H1 (cell line): ENCODE measurements around the gene LRRC45. TPM values are rescaled to one million over a fixed set of nuclear protein-coding genes. Genes with fewer than 3 reads are reported as not detected.

ENCODE experiments used
- CTCF ChIA-PET: fragments of 300-600 bp; sonication (Branson Sonifier 250); formaldehyde crosslinking; loops from one replicate; lab custom pipeline; 2021; ENCODE audit not compliant: partially characterized antibody; lab: Charles Lee
- POLR2A ChIA-PET: fragments of 300-600 bp; sonication (Branson Sonifier 250); formaldehyde crosslinking; loops from one replicate; lab custom pipeline; 2021; ENCODE audit warnings: inconsistent platforms; ENCODE audit not compliant: partially characterized antibody; lab: Charles Lee
- DNase-seq, 2 experiments: peaks; one replicate each; pipeline versions ENCODE4 v3.0.0 to v3.0.0-alpha.2; 2010 to 2022; ENCODE audit warnings: low spot score in 2 of 2, low read depth in 1 of 2, mixed read lengths in 1 of 2
- FAIRE-seq: peaks from 2 replicates; lab custom pipeline; 2011; peaks lifted over from hg19 to GRCh38; lab: Jason Lieb, UNC
- H2AFZ ChIP-seq: 2 replicates; pipeline ENCODE4 v1.8.1; 2012; ENCODE audit warnings: low read length, inconsistent platforms
- H2AK5ac ChIP-seq: 2 replicates; pipeline ENCODE4 v1.6.1; 2013; ENCODE audit warnings: low read depth, low read length
- H2BK120ac ChIP-seq: replicated peaks from 2 replicates; pipeline ENCODE3; 2013; ENCODE audit warnings: low read depth, low read length, inconsistent platforms
- H2BK12ac ChIP-seq: 2 replicates; pipeline ENCODE4 v1.6.1; 2013; ENCODE audit warnings: low read depth, low read length
- H2BK15ac ChIP-seq: 2 replicates; pipeline ENCODE4 v1.6.1; 2013; ENCODE audit warnings: low read length
- H2BK20ac ChIP-seq: 2 replicates; pipeline ENCODE4 v1.6.1; 2013; ENCODE audit warnings: low read length
- H2BK5ac ChIP-seq: 2 replicates; pipeline ENCODE4 v1.6.1; 2013; ENCODE audit warnings: low read depth, low read length
- H3K14ac ChIP-seq: 2 replicates; pipeline ENCODE4 v1.6.1; 2013; ENCODE audit warnings: inconsistent platforms; ENCODE audit not compliant: insufficient read length
- H3K18ac ChIP-seq: 2 replicates; pipeline ENCODE4 v1.6.1; 2013; ENCODE audit warnings: low read length; ENCODE audit errors: extremely low read depth
- H3K23ac ChIP-seq: 2 replicates; pipeline ENCODE4 v1.6.1; 2013; ENCODE audit warnings: inconsistent platforms; ENCODE audit not compliant: insufficient read length
- H3K23me2 ChIP-seq: 2 replicates; pipeline ENCODE4 v1.6.1; 2013; ENCODE audit warnings: low read depth, low read length
- H3K27ac ChIP-seq: 2 replicates; pipeline ENCODE4 v1.6.1; 2011; ENCODE audit warnings: low read depth, low read length, inconsistent platforms
- H3K27me3 ChIP-seq, 4 experiments: replicated peaks in 1 of 4; 1 replicate in 1 of 4; 2 replicates in 3 of 4; pipeline versions ENCODE4 v1.6.1 to v1.8.1; 2011 to 2013; ENCODE audit warnings: low read length in 3 of 4, mild to moderate bottlenecking in 3 of 4, inconsistent platforms in 2 of 4, mixed read lengths in 2 of 4, moderate library complexity in 1 of 4; ENCODE audit not compliant: control insufficient read depth in 3 of 4, insufficient read depth in 3 of 4; ENCODE audit errors: extremely low read depth in 1 of 4
- H3K36me3 ChIP-seq, 4 experiments: 2 replicates each; pipeline versions ENCODE4 v1.6.1 to v1.8.1; 2011 to 2013; ENCODE audit warnings: mild to moderate bottlenecking in 4 of 4, low read length in 3 of 4, moderate library complexity in 2 of 4, control low read depth in 1 of 4, inconsistent platforms in 1 of 4; ENCODE audit not compliant: insufficient read depth in 4 of 4, control insufficient read depth in 2 of 4
- H3K4ac ChIP-seq: replicated peaks from 2 replicates; pipeline ENCODE3; 2013; ENCODE audit warnings: low read length, low read depth, mixed read lengths, inconsistent platforms; ENCODE audit not compliant: insufficient read length
- H3K4me1 ChIP-seq, 4 experiments: replicated peaks in 1 of 4; 1 replicate in 1 of 4; 2 replicates in 3 of 4; pipeline versions ENCODE4 v1.6.1 to v1.8.1; 2011 to 2013; ENCODE audit warnings: low read length in 3 of 4, inconsistent platforms in 2 of 4, mixed read lengths in 1 of 4; ENCODE audit not compliant: insufficient read depth in 4 of 4, control insufficient read depth in 3 of 4
- H3K4me2 ChIP-seq, 2 experiments: 2 replicates each; pipeline versions ENCODE4 v1.6.1 to v1.8.1; 2011 to 2013; ENCODE audit warnings: low read depth in 2 of 2, low read length in 2 of 2, control low read depth in 1 of 2, inconsistent platforms in 1 of 2, mild to moderate bottlenecking in 1 of 2; ENCODE audit not compliant: insufficient read depth in 1 of 2
- H3K4me3 ChIP-seq, 4 experiments: fragments of 200-600, 300-600 bp in 1 of 4; sonication (generic), shearing (Covaris generic), sonication (Bioruptor Twin) in 1 of 4; 2 replicates each; pipeline versions ENCODE4 v1.5.1 to v1.8.1; 2011 to 2016; ENCODE audit warnings: low read length in 4 of 4, low read depth in 3 of 4, control low read depth in 2 of 4, inconsistent platforms in 2 of 4, mild to moderate bottlenecking in 2 of 4, mixed read lengths in 1 of 4, moderate library complexity in 1 of 4; ENCODE audit not compliant: insufficient read depth in 2 of 4; ENCODE audit errors: extremely low read depth in 1 of 4
- H3K56ac ChIP-seq: replicated peaks from 2 replicates; pipeline ENCODE3; 2013; ENCODE audit warnings: low read depth, mild to moderate bottlenecking, mixed read lengths, low read length, inconsistent platforms; ENCODE audit not compliant: insufficient read length
- H3K79me1 ChIP-seq: 2 replicates; pipeline ENCODE4 v1.6.1; 2013; ENCODE audit warnings: low read depth, low read length, control low read depth
- H3K79me2 ChIP-seq, 2 experiments: 2 replicates each; pipeline versions ENCODE4 v1.6.1 to v1.8.1; 2012 to 2013; ENCODE audit warnings: low read length in 2 of 2, mild to moderate bottlenecking in 2 of 2, inconsistent platforms in 1 of 2; ENCODE audit not compliant: insufficient read depth in 2 of 2, control insufficient read depth in 1 of 2
- H3K9ac ChIP-seq, 4 experiments: replicated peaks in 1 of 4; 1 replicate in 1 of 4; 2 replicates in 3 of 4; pipeline versions ENCODE4 v1.6.1 to v1.8.1; 2011 to 2013; ENCODE audit warnings: low read depth in 3 of 4, low read length in 3 of 4, control low read depth in 2 of 4, mild to moderate bottlenecking in 2 of 4, moderate library complexity in 2 of 4, inconsistent platforms in 1 of 4; ENCODE audit errors: extremely low read depth in 1 of 4
- H3K9me3 ChIP-seq, 2 experiments: 2 replicates each; pipeline versions ENCODE4 v1.6.1 to v1.8.1; 2012 to 2013; ENCODE audit warnings: mild to moderate bottlenecking in 2 of 2, moderate library complexity in 2 of 2, control low read depth in 1 of 2, inconsistent platforms in 1 of 2, low read depth in 1 of 2, low read length in 1 of 2, mixed read lengths in 1 of 2; ENCODE audit not compliant: insufficient read depth in 2 of 2
- H4K20me1 ChIP-seq, 2 experiments: replicated peaks in 1 of 2; 2 replicates each; pipeline versions ENCODE3 to v1.8.1; 2011 to 2013; ENCODE audit warnings: inconsistent platforms in 2 of 2, low read length in 2 of 2, mild to moderate bottlenecking in 1 of 2; ENCODE audit not compliant: insufficient read depth in 2 of 2, control insufficient read depth in 1 of 2
- H4K5ac ChIP-seq: 2 replicates; pipeline ENCODE4 v1.6.1; 2013; ENCODE audit warnings: low read length, low read depth, mixed read lengths, inconsistent platforms; ENCODE audit not compliant: insufficient read length
- H4K8ac ChIP-seq: 2 replicates; pipeline ENCODE4 v1.8.0; 2013; ENCODE audit warnings: mild to moderate bottlenecking, moderate library complexity, low read length, inconsistent platforms; ENCODE audit not compliant: insufficient read depth; ENCODE audit errors: extremely low read depth
- H4K91ac ChIP-seq: replicated peaks from 2 replicates; pipeline ENCODE3; 2013; ENCODE audit warnings: low read length, mixed read lengths, inconsistent platforms; ENCODE audit not compliant: insufficient read length
- CHD1 ChIP-seq: IDR thresholded peaks from 2 replicates; pipeline ENCODE4 v1.6.1; 2012; ENCODE audit warnings: low read depth, low read length, improper control_type of control experiment
- CTBP2 ChIP-seq: IDR thresholded peaks from 2 replicates; pipeline ENCODE4 v1.7.0; 2011; ENCODE audit warnings: borderline replicate concordance, mild to moderate bottlenecking, moderate library complexity, mixed read lengths, low read length; ENCODE audit not compliant: insufficient read depth, insufficient read length
- KDM1A ChIP-seq: fragments of 200-600, 300-600 bp; sonication (generic); IDR thresholded peaks from 2 replicates; pipeline ENCODE4 v1.7.1; 2016; ENCODE audit warnings: mild to moderate bottlenecking, low read length, borderline replicate concordance
- KDM4A ChIP-seq: IDR thresholded peaks from one replicate; pipeline ENCODE4 v1.7.1; 2012; ENCODE audit warnings: low read depth, mild to moderate bottlenecking, moderate library complexity, low read length, inconsistent platforms; ENCODE audit not compliant: severe bottlenecking
- NANOG ChIP-seq: IDR thresholded peaks from 2 replicates; pipeline ENCODE4 v1.6.1; 2011; ENCODE audit warnings: low read length, low read depth, mild to moderate bottlenecking, inconsistent platforms; ENCODE audit not compliant: insufficient read depth, poor library complexity, severe bottlenecking
- POLR2AphosphoS5 ChIP-seq: IDR thresholded peaks from 2 replicates; pipeline ENCODE4 v1.6.1; 2011; ENCODE audit warnings: low read depth, low read length
- RXRA ChIP-seq: IDR thresholded peaks from 2 replicates; pipeline ENCODE4 v1.6.1; 2011; ENCODE audit warnings: low read depth, mild to moderate bottlenecking, low read length, moderate library complexity; ENCODE audit not compliant: insufficient read depth
- TAF7 ChIP-seq: optimal IDR thresholded peaks from 2 replicates; pipeline ENCODE3; 2011; ENCODE audit warnings: low read depth, mild to moderate bottlenecking, inconsistent platforms, low read length, moderate library complexity, borderline replicate concordance
- WGBS, 2 experiments: shearing (Covaris generic) in 1 of 2; methylation state at CpG; one replicate each; pipeline versions ENCODE4 v1.1.6 to v1.1.7; 2013 to 2015; ENCODE audit warnings: low lambda C conversion rate in 2 of 2, mixed read lengths in 2 of 2, inconsistent platforms in 1 of 2, low coverage in 1 of 2, missing lambda C conversion rate in 1 of 2; ENCODE audit not compliant: insufficient replicate concordance in 2 of 2, insufficient coverage in 1 of 2, insufficient read length in 1 of 2; ENCODE audit errors: extremely low coverage in 1 of 2, missing lambda C conversion rate in 1 of 2; 5-methylcytosine and 5-hydroxymethylcytosine counted together
- polyA plus RNA-seq, 7 experiments: library from polyadenylated mRNA; depleted of rRNA in 3 of 7; stranded (reverse) in 5 of 7; unstranded in 2 of 7; fragments of >200 nt in 5 of 7; fragments of 200-250 nt in 2 of 7; gene quantifications; 1 replicate in 5 of 7; 2 replicates in 1 of 7; 4 replicates in 1 of 7; pipeline versions ENCODE4 v1.2.1 to v1.2.3, GENCODE V29; 2011 to 2013; ENCODE audit warnings: missing spikeins in 2 of 7, mixed read lengths in 2 of 7
- total RNA-seq: library from RNA; stranded (reverse); fragmentation: NEBNext Ultra II Directional; extraction: Animal tissue kit (Norgen Biotek cat#: 25700); gene quantifications from 2 replicates; pipeline ENCODE4 v1.2.1, GENCODE V29; 2021
- TF ChIP-seq, protein P1 (sequence below): IDR thresholded peaks from 2 replicates; pipeline ENCODE4 v1.6.1; 2011; ENCODE audit warnings: low read length, improper control_type of control experiment

LRRC45 gene
- total and polyA plus RNA-seq, 2 of the 8 experiments (the other 6 are each of a cell fraction or from before 2014, with no cell fraction given), result 11.5 to 29.0 TPM

DNA sequence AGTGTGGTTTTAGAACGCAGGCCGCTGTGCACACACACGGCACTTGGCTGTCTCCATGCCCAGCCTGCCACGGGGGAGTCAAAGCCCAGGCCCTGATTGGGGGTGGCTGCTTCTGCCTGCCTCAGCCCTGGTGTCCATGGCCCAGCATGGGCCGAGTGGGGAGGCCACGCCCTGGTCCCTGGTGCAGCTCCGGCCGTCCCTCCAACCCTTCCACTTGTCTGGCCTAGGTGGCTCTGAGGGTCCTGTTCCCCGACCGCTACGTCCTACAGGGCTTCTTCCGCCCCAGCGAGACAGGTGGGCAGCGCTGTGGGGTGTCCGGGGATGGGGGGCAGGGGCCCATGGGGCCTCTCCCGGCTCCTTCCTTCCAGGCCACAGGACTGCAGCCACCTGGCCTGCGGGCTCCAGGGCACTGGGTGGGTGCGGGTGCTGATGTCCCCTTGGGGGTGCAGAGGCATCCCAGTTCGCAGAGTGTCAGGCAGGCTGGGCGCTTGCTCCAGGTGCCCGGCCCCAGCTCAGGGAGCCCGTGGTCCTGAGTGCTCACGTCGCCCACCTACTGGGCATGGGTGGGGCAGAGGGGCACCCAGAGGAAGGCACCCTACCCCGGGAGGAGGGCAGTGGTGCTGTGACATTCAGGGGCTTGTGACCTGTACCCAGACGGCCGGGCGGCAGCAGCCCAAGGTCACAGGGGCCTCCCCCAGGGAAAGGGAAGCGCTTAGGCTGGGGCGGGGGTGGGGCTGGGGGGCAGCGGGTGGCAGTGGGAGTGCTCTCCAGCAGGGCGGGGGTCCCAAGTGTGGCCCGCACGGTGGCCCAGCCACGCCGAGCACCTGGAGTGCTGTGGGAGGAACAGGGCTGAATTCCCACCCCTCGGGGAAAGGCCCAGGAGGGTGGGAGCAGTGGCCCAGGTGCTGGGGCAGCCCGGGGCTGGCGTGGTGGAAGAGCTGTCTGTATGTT, 12.3 kb upstream of the LRRC45 start:
- Histone ChIP-seq H3K27ac (no peak overlapping the region), H3K79me1 (peaks cover 2% of the 10 kb centered on the region), H2BK12ac (no peak overlapping the region), H3K27me3 (no peaks in the 10 kb centered on the region), H3K9ac (no peak overlapping the region), H3K4me1 (peaks cover 0 to 1% (median 0%) of the 10 kb centered on the region in 4 experiments; a peak in 1 of 7 replicates), H4K5ac (no peak overlapping the region), H3K4me3 (no peak overlapping the region), H2BK20ac (no peak overlapping the region), H3K4ac (no peak overlapping the region), H4K8ac (peak overlapping the region; percentile 17; the same call in 1 of the 2 replicates), H2AFZ (no peak overlapping the region), H3K56ac (no peak overlapping the region), H2BK15ac (no peak overlapping the region), H3K23me2 (0 out of 2 replicates have a peak, but pooled peaks cover 1% of the 10 kb centered on the region), H4K91ac (no peak overlapping the region), H2BK5ac (no peak overlapping the region), H3K23ac (no peak overlapping the region), H2AK5ac (no peak overlapping the region), H3K4me2 (no peak overlapping the region), H3K9me3 (no peaks in the 10 kb centered on the region), H3K14ac (no peak overlapping the region), H3K79me2 (no peaks in the 10 kb centered on the region), H3K18ac (no peak overlapping the region), H4K20me1 (peaks cover 6 to 9% of the 10 kb centered on the region in 2 experiments), H2BK120ac (no peak overlapping the region), H3K36me3 (no peaks in the 10 kb centered on the region; a peak in 2 of 8 replicates)
- ChIA-PET CTCF (interaction anchor here (1.2 to 3.4 kb wide), 3 partner anchors 9 to 15 kb away, joined by 5 to 16 read pairs (median 7); no protein-coding TSS in a partner anchor), POLR2A (interaction anchor here (1.0 to 3.2 kb wide), 3 partner anchors 11 to 22 kb away, joined by 3 to 13 read pairs (median 4); partner anchors contain the start of genes CENPX and LRRC45)
- DNase-seq, result no peak
- 88% methylated on average over 26 of the region's 39 CpGs; no CpG with 5 or more reads in 1 of the 2 experiments for WGBS, 2 experiments
- FAIRE-seq, result no peak
- TF ChIP-seq KDM4A (no peak), TAF7 (no peak), KDM1A (no peak), CHD1 (no peak), NANOG (no peak), CTBP2 (no peak), RXRA (no peak), POLR2AphosphoS5 (no peak)
- TF ChIP-seq, protein P1, sequence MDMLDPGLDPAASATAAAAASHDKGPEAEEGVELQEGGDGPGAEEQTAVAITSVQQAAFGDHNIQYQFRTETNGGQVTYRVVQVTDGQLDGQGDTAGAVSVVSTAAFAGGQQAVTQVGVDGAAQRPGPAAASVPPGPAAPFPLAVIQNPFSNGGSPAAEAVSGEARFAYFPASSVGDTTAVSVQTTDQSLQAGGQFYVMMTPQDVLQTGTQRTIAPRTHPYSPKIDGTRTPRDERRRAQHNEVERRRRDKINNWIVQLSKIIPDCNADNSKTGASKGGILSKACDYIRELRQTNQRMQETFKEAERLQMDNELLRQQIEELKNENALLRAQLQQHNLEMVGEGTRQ, result no peak
